DOHH2 (cell line): ENCODE results near the gene MAGI1.

ENCODE experiments used
- EZH2phosphoT487 ChIP-seq: fragments of 200-600 bp; sonication (generic); IDR thresholded peaks from 2 replicates; pipeline ENCODE4 v1.6.1; 2017; ENCODE audit warnings: borderline replicate concordance, mild to moderate bottlenecking, antibody characterized with exemption, low read length, moderate library complexity, mixed read lengths
- TF ChIP-seq, protein P1 (sequence below): fragments of 200-600 bp; sonication (generic); IDR thresholded peaks from one replicate; pipeline ENCODE4 v1.5.1; 2014; ENCODE audit warnings: antibody characterized with exemption, mild to moderate bottlenecking, low read depth, low read length; ENCODE audit not compliant: poor library complexity, severe bottlenecking

DNA sequence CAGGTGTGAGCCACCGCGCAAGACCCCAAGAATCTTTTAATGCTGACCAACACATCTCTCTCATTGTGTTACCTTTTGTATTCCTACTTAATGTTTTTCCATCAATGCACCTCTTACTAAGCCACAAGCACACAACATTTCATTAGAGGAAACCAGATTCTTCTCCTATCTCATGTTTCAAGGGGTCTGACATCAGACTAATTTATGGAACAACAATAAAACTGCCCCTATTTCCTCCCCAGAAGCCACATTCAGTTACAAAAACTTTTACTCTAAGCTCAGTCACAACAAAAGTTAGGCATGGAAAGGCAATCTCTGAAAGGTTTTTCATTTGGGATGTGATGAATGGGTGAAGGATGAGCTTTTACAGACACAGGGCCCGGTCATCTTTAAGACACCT, 251.8 kb downstream of the MAGI1 start:
- TF ChIP-seq, protein P1, sequence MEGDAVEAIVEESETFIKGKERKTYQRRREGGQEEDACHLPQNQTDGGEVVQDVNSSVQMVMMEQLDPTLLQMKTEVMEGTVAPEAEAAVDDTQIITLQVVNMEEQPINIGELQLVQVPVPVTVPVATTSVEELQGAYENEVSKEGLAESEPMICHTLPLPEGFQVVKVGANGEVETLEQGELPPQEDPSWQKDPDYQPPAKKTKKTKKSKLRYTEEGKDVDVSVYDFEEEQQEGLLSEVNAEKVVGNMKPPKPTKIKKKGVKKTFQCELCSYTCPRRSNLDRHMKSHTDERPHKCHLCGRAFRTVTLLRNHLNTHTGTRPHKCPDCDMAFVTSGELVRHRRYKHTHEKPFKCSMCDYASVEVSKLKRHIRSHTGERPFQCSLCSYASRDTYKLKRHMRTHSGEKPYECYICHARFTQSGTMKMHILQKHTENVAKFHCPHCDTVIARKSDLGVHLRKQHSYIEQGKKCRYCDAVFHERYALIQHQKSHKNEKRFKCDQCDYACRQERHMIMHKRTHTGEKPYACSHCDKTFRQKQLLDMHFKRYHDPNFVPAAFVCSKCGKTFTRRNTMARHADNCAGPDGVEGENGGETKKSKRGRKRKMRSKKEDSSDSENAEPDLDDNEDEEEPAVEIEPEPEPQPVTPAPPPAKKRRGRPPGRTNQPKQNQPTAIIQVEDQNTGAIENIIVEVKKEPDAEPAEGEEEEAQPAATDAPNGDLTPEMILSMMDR: no peak
- no peak for TF ChIP-seq EZH2phosphoT487
